GM12878 (cell line): ENCODE results near the gene E2F2. TPM values are rescaled to one million over a fixed set of nuclear protein-coding genes. Genes with fewer than 3 reads are reported as not detected.

ENCODE experiments used
- ASH2L ChIP-seq: fragments of 300-600, 200-600 bp; sonication (generic); IDR thresholded peaks from 2 replicates; pipeline ENCODE4 v1.6.1; 2017; ENCODE audit warnings: low read depth, mild to moderate bottlenecking, borderline replicate concordance
- BCL11A ChIP-seq: IDR thresholded peaks from 2 replicates; pipeline ENCODE4 v1.6.1; 2011; ENCODE audit warnings: low read depth, low read length
- KAT2A ChIP-seq: conservative IDR thresholded peaks from 2 replicates; pipeline ENCODE4 v1.6.1; 2011; ENCODE audit warnings: low read depth, low read length; ENCODE audit not compliant: control insufficient read depth
- SKIL ChIP-seq: fragments of 450-650 bp; IDR thresholded peaks from 2 replicates; pipeline ENCODE4 v1.6.1; 2017; ENCODE audit warnings: mild to moderate bottlenecking, low read depth, inconsistent platforms; ENCODE audit not compliant: poor library complexity, severe bottlenecking
- STAT3 ChIP-seq: IDR thresholded peaks from 2 replicates; pipeline ENCODE4 v1.6.1; 2011; ENCODE audit warnings: low read depth, low read length, improper control_type of control experiment
- TCF12 ChIP-seq: IDR thresholded peaks from 2 replicates; pipeline ENCODE4 v1.6.1; 2011; ENCODE audit warnings: low read depth, mild to moderate bottlenecking, low read length
- ZBTB11 ChIP-seq: fragments of 450-650 bp; formaldehyde crosslinking; IDR thresholded peaks from 2 replicates; pipeline ENCODE4 v1.5.0; 2022; ENCODE audit warnings: mild to moderate bottlenecking, missing genetic modification characterization
- ZNF592 ChIP-seq: fragments of 450-650 bp; IDR thresholded peaks from 2 replicates; pipeline ENCODE4 v1.6.1; 2017; ENCODE audit warnings: mild to moderate bottlenecking, moderate library complexity
- polyA plus RNA-seq, 11 experiments: library from polyadenylated mRNA; depleted of rRNA in 4 of 11; unstranded in 6 of 11; stranded (reverse) in 5 of 11; fragments of >200 nt; fragmentation: Nextera tagmentation in 4 of 11; fragmentation: Illumina TruSeq in 1 of 11; extraction: Ambion mirVana in 4 of 11; extraction: Trizol in 1 of 11; gene quantifications; 1 replicate in 1 of 11; 2 replicates in 10 of 11; pipeline versions ENCODE4 v1.2.1 to v1.2.3, GENCODE V29; 2011 to 2016; ENCODE audit warnings: inconsistent platforms in 2 of 11, missing spikeins in 2 of 11, low read depth in 1 of 11
- total RNA-seq, 4 experiments: library from RNA; depleted of rRNA in 3 of 4; stranded (reverse); fragments of >200 nt in 3 of 4; fragmentation: Illumina TruSeq in 1 of 4; extraction: Trizol in 1 of 4; gene quantifications; 2 replicates each; pipeline versions ENCODE4 v1.2.1 to v1.2.3, GENCODE V29; 2013 to 2021

E2F2 gene
- total and polyA plus RNA-seq, 10 of the 15 experiments (the other 5 are each of a cell fraction or from before 2014, with no cell fraction given): 3.8 to 27.2 (median 14.6) TPM

GRCh38 chr1:23506376-23507107 lies 24.5 kb downstream of the E2F2 start (continued):
- TF ChIP-seq ZBTB11 (no peak), ASH2L (no peak), KAT2A (no peak), BCL11A (no peak), TCF12 (no peak), STAT3 (no peak), SKIL (no peak), ZNF592 (no peak)
